IMR-90 (cell line): ENCODE data around the gene INSR. TPM values are rescaled to one million over a fixed set of nuclear protein-coding genes. Genes with fewer than 3 reads are reported as not detected.

Experiments
- ATAC-seq: fragments of 200-7000 bp; cut with Tn5 transposase; 2 replicates; pipeline ENCODE4 v1.9.1; 2020; ENCODE audit warnings: low read depth, mild to moderate bottlenecking, moderate library complexity
- BruUV-seq: library from RNA; stranded (reverse); fragments of 400-500 nt; replicated peaks from 2 replicates; lab custom pipeline; 2021; lab: Mats Ljungman, UMichigan
- CTCF ChIA-PET: fragments of 300-600 bp; formaldehyde crosslinking; extraction: SDS; loops from one replicate; lab custom pipeline; 2021; ENCODE audit warnings: antibody characterized with exemption; lab: Yijun Ruan, JAX
- POLR2A ChIA-PET: fragments of 300-600 bp; sonication (Branson Sonifier 250); formaldehyde crosslinking; loops from one replicate; lab custom pipeline; 2022; ENCODE audit warnings: antibody characterized with exemption; ENCODE audit not compliant: unreplicated experiment; lab: Charles Lee
- DNase-seq: peaks from one replicate; pipeline ENCODE4 v3.0.0; 2013
- H2AFZ ChIP-seq: replicated peaks from 2 replicates; pipeline ENCODE3; 2013; ENCODE audit warnings: low read length, mild to moderate bottlenecking; ENCODE audit not compliant: poor library complexity
- H2AK5ac ChIP-seq: 2 replicates; pipeline ENCODE4 v1.6.1; 2013; ENCODE audit warnings: low read depth, low read length, inconsistent platforms
- H2AK9ac ChIP-seq: replicated peaks from 2 replicates; pipeline ENCODE3; 2013; ENCODE audit warnings: mild to moderate bottlenecking, low read depth, low read length, moderate library complexity; ENCODE audit not compliant: poor library complexity
- H2BK120ac ChIP-seq: 2 replicates; pipeline ENCODE4 v1.6.1; 2013; ENCODE audit warnings: low read depth, low read length, inconsistent platforms
- H2BK15ac ChIP-seq: 3 replicates; pipeline ENCODE4 v1.6.1; 2013; ENCODE audit warnings: low read depth, low read length, inconsistent platforms
- H2BK20ac ChIP-seq: 2 replicates; pipeline ENCODE4 v1.6.1; 2013; ENCODE audit warnings: low read depth, mild to moderate bottlenecking, inconsistent platforms, low read length, moderate library complexity
- H2BK5ac ChIP-seq: 2 replicates; pipeline ENCODE4 v1.6.1; 2013; ENCODE audit warnings: mild to moderate bottlenecking, low read depth, low read length, inconsistent platforms; ENCODE audit not compliant: poor library complexity, severe bottlenecking
- H3K14ac ChIP-seq: replicated peaks from 2 replicates; pipeline ENCODE4 v1.6.1; 2013; ENCODE audit warnings: low read depth, low read length, inconsistent platforms
- H3K18ac ChIP-seq: 2 replicates; pipeline ENCODE4 v1.6.1; 2013; ENCODE audit warnings: low read depth, low read length, control low read depth
- H3K23ac ChIP-seq: 2 replicates; pipeline ENCODE4 v1.6.1; 2013; ENCODE audit warnings: low read depth, low read length, inconsistent platforms
- H3K27ac ChIP-seq: 2 replicates; pipeline ENCODE4 v1.5.1; 2013; ENCODE audit warnings: mild to moderate bottlenecking, control low read depth, low read length; ENCODE audit not compliant: insufficient read depth
- H3K27me3 ChIP-seq: 2 replicates; pipeline ENCODE4 v1.6.1; 2013; ENCODE audit warnings: low read length; ENCODE audit not compliant: control insufficient read depth, insufficient read depth
- H3K36me3 ChIP-seq: 2 replicates; pipeline ENCODE4 v1.6.1; 2013; ENCODE audit warnings: low read length, mixed read lengths; ENCODE audit not compliant: control insufficient read depth, insufficient read depth
- H3K4ac ChIP-seq: 2 replicates; pipeline ENCODE4 v1.6.1; 2013; ENCODE audit warnings: low read depth, low read length, inconsistent platforms
- H3K4me1 ChIP-seq: 2 replicates; pipeline ENCODE4 v1.6.1; 2013; ENCODE audit warnings: low read length, mixed read lengths; ENCODE audit not compliant: control insufficient read depth, insufficient read depth
- H3K4me2 ChIP-seq: 2 replicates; pipeline ENCODE4 v1.6.1; 2013; ENCODE audit warnings: low read depth, mild to moderate bottlenecking, control low read depth, low read length, moderate library complexity
- H3K4me3 ChIP-seq: 2 replicates; pipeline ENCODE4 v1.5.1; 2013; ENCODE audit warnings: low read depth, mild to moderate bottlenecking, control low read depth, low read length, moderate library complexity; ENCODE audit not compliant: insufficient read depth
- H3K56ac ChIP-seq: 2 replicates; pipeline ENCODE4 v1.6.1; 2013; ENCODE audit warnings: low read length, inconsistent platforms; ENCODE audit not compliant: insufficient read depth; ENCODE audit errors: extremely low read depth
- H3K79me1 ChIP-seq, 2 experiments: 2 replicates each; pipeline ENCODE4 v1.6.1; 2013; ENCODE audit warnings: low read length in 2 of 2, inconsistent platforms in 1 of 2, low read depth in 1 of 2
- H3K9ac ChIP-seq: 2 replicates; pipeline ENCODE4 v1.6.1; 2013; ENCODE audit warnings: low read depth, low read length, control low read depth
- H3K9me1 ChIP-seq: 2 replicates; pipeline ENCODE4 v1.6.1; 2013; ENCODE audit warnings: low read length, inconsistent platforms; ENCODE audit not compliant: insufficient read depth
- H3K9me3 ChIP-seq: 2 replicates; pipeline ENCODE4 v1.6.1; 2013; ENCODE audit warnings: low read length; ENCODE audit not compliant: control insufficient read depth, insufficient read depth
- H4K20me1 ChIP-seq: 2 replicates; pipeline ENCODE4 v1.6.1; 2013; ENCODE audit warnings: low read length, inconsistent platforms; ENCODE audit not compliant: insufficient read depth
- H4K5ac ChIP-seq: 2 replicates; pipeline ENCODE4 v1.6.1; 2013; ENCODE audit warnings: mild to moderate bottlenecking, low read depth, low read length, control low read depth
- H4K8ac ChIP-seq, 2 experiments: 2 replicates each; pipeline ENCODE4 v1.6.1; 2013; ENCODE audit warnings: low read depth in 2 of 2, low read length in 2 of 2, control low read depth in 1 of 2, inconsistent platforms in 1 of 2
- H4K91ac ChIP-seq: 2 replicates; pipeline ENCODE4 v1.6.1; 2013; ENCODE audit warnings: low read depth, low read length, inconsistent platforms; ENCODE audit not compliant: insufficient read depth
- BHLHE40 ChIP-seq: fragments of 150-350 bp; IDR thresholded peaks from 2 replicates; pipeline ENCODE4 v1.6.1; 2016; ENCODE audit warnings: mild to moderate bottlenecking, low read depth, low read length
- CHD1 ChIP-seq: IDR thresholded peaks from 2 replicates; pipeline ENCODE4 v1.6.1; 2012; ENCODE audit warnings: low read depth, low read length, improper control_type of control experiment
- ELK1 ChIP-seq: fragments of 150-350 bp; IDR thresholded peaks from 2 replicates; pipeline ENCODE4 v1.6.1; 2016; ENCODE audit warnings: low read depth, mild to moderate bottlenecking, low read length, moderate library complexity, borderline replicate concordance
- FOS ChIP-seq: fragments of 150-350 bp; IDR thresholded peaks from 2 replicates; pipeline ENCODE4 v1.6.1; 2016; ENCODE audit warnings: low read depth, low read length
- MAFK ChIP-seq: IDR thresholded peaks from 2 replicates; pipeline ENCODE4 v1.6.1; 2012; ENCODE audit warnings: low read depth, low read length, improper control_type of control experiment
- MXI1 ChIP-seq: IDR thresholded peaks from 2 replicates; pipeline ENCODE4 v1.6.1; 2012; ENCODE audit warnings: low read depth, mild to moderate bottlenecking, low read length, moderate library complexity, borderline replicate concordance
- RCOR1 ChIP-seq: IDR thresholded peaks from 2 replicates; pipeline ENCODE4 v1.6.1; 2012; ENCODE audit warnings: mild to moderate bottlenecking, low read length, improper control_type of control experiment; ENCODE audit not compliant: insufficient replicate concordance
- RFX5 ChIP-seq: IDR thresholded peaks from 2 replicates; pipeline ENCODE4 v1.8.0; 2012; ENCODE audit warnings: low read depth, mild to moderate bottlenecking, low read length, moderate library complexity
- SMC3 ChIP-seq: fragments of 150-350 bp; IDR thresholded peaks from 2 replicates; pipeline ENCODE4 v1.6.1; 2016; ENCODE audit warnings: low read depth, mild to moderate bottlenecking, antibody characterized with exemption, low read length, moderate library complexity
- USF2 ChIP-seq: fragments of 150-350 bp; IDR thresholded peaks from 2 replicates; pipeline ENCODE4 v1.6.1; 2017; ENCODE audit warnings: mild to moderate bottlenecking, antibody characterized with exemption, low read length, low read depth
- WGBS, 2 experiments: methylation state at CpG; one replicate each; pipeline versions ENCODE4 v1.1.5 to v1.1.7; 2013; ENCODE audit warnings: missing lambda C conversion rate in 2 of 2; ENCODE audit not compliant: insufficient read length in 1 of 2; ENCODE audit errors: extremely low coverage in 2 of 2; 5-methylcytosine and 5-hydroxymethylcytosine counted together
- dilution Hi-C: fragments of 300-500 bp; cut with HindIII; formaldehyde crosslinking; loops from one replicate; pipeline ENCODE4 v1.14.3; 2018; ENCODE audit warnings: low sequenced_read_pairs; ENCODE audit not compliant: unreplicated experiment
- in situ Hi-C: fragments of 300-500 bp; cut with MboI; formaldehyde crosslinking; loops from 3 replicates; pipeline ENCODE4 v1.14.3; 2019; ENCODE audit warnings: low sequenced_read_pairs, inconsistent platforms, mixed read lengths
- intact Hi-C: fragments of 100-400 bp; cut with micrococcal nuclease; formaldehyde crosslinking; loops from 2 replicates; pipeline ENCODE4 v1.10.0; 2022
- polyA plus RNA-seq, 3 experiments: library from polyadenylated mRNA; depleted of rRNA; stranded (reverse); fragments of >200 nt; gene quantifications; 2 replicates each; pipeline ENCODE4 v1.2.3, GENCODE V29; 2012; ENCODE audit warnings: low replicate concordance in 1 of 3
- total RNA-seq: library from RNA; depleted of rRNA; stranded (reverse); fragments of >200 nt; gene quantifications from 2 replicates; pipeline ENCODE4 v1.2.3, GENCODE V29; 2012
- TF ChIP-seq, protein P1 (sequence below): conservative IDR thresholded peaks from 2 replicates; pipeline ENCODE4 v1.5.1; 2012; ENCODE audit warnings: mild to moderate bottlenecking, low read depth, low read length, improper control_type of control experiment

INSR gene
- total and polyA plus RNA-seq, 2 of the 4 experiments (the other 2 are of a cell fraction) = 2.8 to 7.9 TPM

DNA sequence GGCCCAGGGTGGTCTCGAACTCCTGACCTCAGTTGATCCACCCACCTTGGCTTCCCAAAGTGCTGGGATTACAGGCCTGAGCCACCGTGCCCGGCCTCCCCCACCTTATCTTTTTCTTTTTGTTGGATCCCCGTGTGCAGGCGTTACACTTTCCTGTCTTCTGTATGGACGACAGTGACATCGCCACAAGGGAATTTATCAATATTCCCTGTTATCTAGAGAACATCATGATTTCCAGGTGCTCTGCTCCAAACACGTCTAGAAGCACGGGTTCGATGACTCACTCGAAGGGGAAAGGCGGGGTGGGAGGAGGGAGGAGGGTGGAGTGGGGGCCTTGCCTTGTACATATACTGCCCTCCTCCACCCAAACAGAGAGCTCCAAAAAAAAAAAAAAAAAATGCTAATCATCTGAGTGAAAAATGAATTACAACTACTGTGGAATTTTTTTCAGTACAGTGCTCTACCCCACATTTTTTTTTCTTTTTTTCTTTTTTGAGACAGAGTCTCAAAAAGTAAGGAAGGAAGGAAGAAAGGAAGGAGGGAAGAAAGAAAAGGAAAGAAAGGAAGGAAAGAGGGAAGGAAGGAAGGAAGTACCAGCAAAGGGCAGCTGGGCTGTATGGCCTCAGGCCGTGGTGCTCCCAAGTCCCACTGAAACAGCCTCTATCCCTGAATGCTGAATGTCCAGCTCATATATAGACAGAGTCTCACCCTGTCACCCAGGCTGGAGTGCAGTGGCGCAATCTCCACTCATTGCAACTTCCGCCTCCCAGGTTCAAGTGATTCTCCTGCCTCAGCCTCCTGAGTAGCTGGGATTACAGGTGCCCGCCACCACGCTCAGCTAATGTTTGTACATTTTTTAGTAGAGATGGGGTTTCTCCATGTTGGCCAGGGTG is 36.8 kb downstream of the INSR start (continued):
- TF ChIP-seq, protein P1, sequence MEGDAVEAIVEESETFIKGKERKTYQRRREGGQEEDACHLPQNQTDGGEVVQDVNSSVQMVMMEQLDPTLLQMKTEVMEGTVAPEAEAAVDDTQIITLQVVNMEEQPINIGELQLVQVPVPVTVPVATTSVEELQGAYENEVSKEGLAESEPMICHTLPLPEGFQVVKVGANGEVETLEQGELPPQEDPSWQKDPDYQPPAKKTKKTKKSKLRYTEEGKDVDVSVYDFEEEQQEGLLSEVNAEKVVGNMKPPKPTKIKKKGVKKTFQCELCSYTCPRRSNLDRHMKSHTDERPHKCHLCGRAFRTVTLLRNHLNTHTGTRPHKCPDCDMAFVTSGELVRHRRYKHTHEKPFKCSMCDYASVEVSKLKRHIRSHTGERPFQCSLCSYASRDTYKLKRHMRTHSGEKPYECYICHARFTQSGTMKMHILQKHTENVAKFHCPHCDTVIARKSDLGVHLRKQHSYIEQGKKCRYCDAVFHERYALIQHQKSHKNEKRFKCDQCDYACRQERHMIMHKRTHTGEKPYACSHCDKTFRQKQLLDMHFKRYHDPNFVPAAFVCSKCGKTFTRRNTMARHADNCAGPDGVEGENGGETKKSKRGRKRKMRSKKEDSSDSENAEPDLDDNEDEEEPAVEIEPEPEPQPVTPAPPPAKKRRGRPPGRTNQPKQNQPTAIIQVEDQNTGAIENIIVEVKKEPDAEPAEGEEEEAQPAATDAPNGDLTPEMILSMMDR = no peak

DNA sequence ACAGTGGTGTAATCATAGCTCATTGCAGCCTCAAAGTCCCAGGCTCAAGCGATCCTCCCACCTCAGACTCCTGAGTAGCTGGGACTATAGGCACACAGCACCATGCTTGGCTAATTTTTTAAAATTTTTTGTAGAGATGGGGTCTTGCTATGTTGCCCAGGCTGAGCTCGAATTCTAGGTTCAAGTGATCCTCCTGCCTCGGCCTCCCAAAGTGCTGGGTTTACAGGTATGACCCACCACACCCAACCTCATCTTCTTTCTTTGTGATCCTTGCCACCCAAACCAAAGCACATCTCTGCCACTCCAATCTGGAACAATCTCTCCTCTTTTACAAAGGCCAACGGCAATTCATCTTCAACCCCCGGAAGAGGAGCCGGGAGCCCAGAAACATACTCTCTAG is 38.6 kb downstream of the INSR start:
- H2BK5ac ChIP-seq = no peak overlapping the region
- no peak overlapping the region for H3K4me2 ChIP-seq
- H3K56ac ChIP-seq = no peak overlapping the region
- no peak overlapping the region for H3K4ac ChIP-seq
- H2BK15ac ChIP-seq = no peak overlapping the region
- no peak overlapping the region for H2BK120ac ChIP-seq
- ChIA-PET CTCF (no interaction called here), POLR2A (no interaction called here)
- in situ Hi-C loops (no loop called here), dilution Hi-C loops (no loop called here), intact Hi-C loops (no loop called here)
- H4K20me1 ChIP-seq = no peaks in the 10 kb centered on the region
- H3K18ac ChIP-seq = no peak overlapping the region
- H3K9me1 ChIP-seq = no peaks in the 10 kb centered on the region
- no peak overlapping the region for H3K14ac ChIP-seq
- no peak for ATAC-seq
- no peaks in the 10 kb centered on the region for H3K36me3 ChIP-seq
- H3K4me3 ChIP-seq = no peak overlapping the region
- no peak overlapping the region for H2AFZ ChIP-seq
- H3K9ac ChIP-seq = no peak overlapping the region
- no peak overlapping the region for H2AK9ac ChIP-seq
- H3K79me1 ChIP-seq = no peaks in the 10 kb centered on the region; a peak in 1 of 4 replicates
- no TSS peak for BruUV-seq
- peaks cover 2% of the 10 kb centered on the region; the same call in 1 of the 2 replicates for H3K4me1 ChIP-seq
- no peak overlapping the region for H3K27ac ChIP-seq
- H2BK20ac ChIP-seq = no peak overlapping the region
- H3K9me3 ChIP-seq = no peaks in the 10 kb centered on the region
- no peaks in the 10 kb centered on the region for H3K27me3 ChIP-seq
- no peak overlapping the region for H4K5ac ChIP-seq
- no peak overlapping the region for H2AK5ac ChIP-seq
- H3K23ac ChIP-seq = no peak overlapping the region
- no peak for DNase-seq
- no peak overlapping the region for H4K8ac ChIP-seq
- no peak overlapping the region for H4K91ac ChIP-seq
- WGBS, 2 experiments = 100% methylated on average over 1 of the region's 6 CpGs; no CpG with 5 or more reads in 1 of the 2 experiments
- TF ChIP-seq BHLHE40 (no peak), CHD1 (no peak), USF2 (no peak), SMC3 (no peak), FOS (no peak), RFX5 (no peak), RCOR1 (no peak), MXI1 (no peak), MAFK (no peak), ELK1 (no peak)
